GM23338 (cell line): ENCODE data around the gene MAP6D1. TPM values are rescaled to one million over a fixed set of nuclear protein-coding genes. Genes with fewer than 3 reads are reported as not detected.

Experiments used
- ATAC-seq: fragments of 200-7000 bp; cut with Tn5 transposase; 3 replicates; pipeline ENCODE4 v1.9.1; 2020
- DNase-seq: peaks from one replicate; pipeline ENCODE4 v3.0.0-alpha.2; 2015; ENCODE audit warnings: low spot score
- H2AFZ ChIP-seq: fragments of 200-600 bp; sonication (generic); 2 replicates; pipeline ENCODE4 v1.8.0; 2016; ENCODE audit warnings: antibody characterized with exemption, mild to moderate bottlenecking, moderate library complexity
- H3F3A ChIP-seq: fragments of 200-600 bp; sonication (generic); replicated peaks from 2 replicates; pipeline ENCODE4 v1.8.0; 2017; ENCODE audit warnings: antibody characterized with exemption, mixed run types, low read depth
- H3K27ac ChIP-seq: fragments of 200-600 bp; sonication (generic); 2 replicates; pipeline ENCODE4 v1.6.1; 2016; ENCODE audit warnings: low read depth
- H3K27me3 ChIP-seq: fragments of 200-600 bp; sonication (generic); 2 replicates; pipeline ENCODE4 v1.8.0; 2016; ENCODE audit warnings: mild to moderate bottlenecking, mixed run types, moderate library complexity; ENCODE audit not compliant: insufficient read depth
- H3K36me3 ChIP-seq: fragments of 200-600 bp; sonication (generic); 2 replicates; pipeline ENCODE4 v1.8.0; 2016; ENCODE audit warnings: mild to moderate bottlenecking; ENCODE audit not compliant: insufficient read depth
- H3K4me1 ChIP-seq: fragments of 200-600 bp; sonication (generic); 2 replicates; pipeline ENCODE4 v1.8.0; 2016; ENCODE audit warnings: mild to moderate bottlenecking, moderate library complexity; ENCODE audit not compliant: insufficient read depth
- H3K4me2 ChIP-seq: fragments of 200-600 bp; sonication (generic); 2 replicates; pipeline ENCODE4 v1.7.1; 2017; ENCODE audit warnings: mixed run types
- H3K4me3 ChIP-seq: fragments of 200-600 bp; sonication (generic); 2 replicates; pipeline ENCODE4 v1.6.1; 2016; ENCODE audit warnings: mixed run types
- H3K79me2 ChIP-seq: fragments of 200-600 bp; sonication (generic); replicated peaks from 2 replicates; pipeline ENCODE4 v1.8.0; 2017; ENCODE audit warnings: mild to moderate bottlenecking; ENCODE audit not compliant: insufficient read depth
- H3K9me2 ChIP-seq: fragments of 200-600 bp; sonication (generic); 2 replicates; pipeline ENCODE4 v1.8.0; 2017; ENCODE audit not compliant: insufficient read depth
- H4K20me1 ChIP-seq: fragments of 200-600 bp; sonication (generic); replicated peaks from 2 replicates; pipeline ENCODE4 v1.8.0; 2017; ENCODE audit warnings: mild to moderate bottlenecking; ENCODE audit not compliant: insufficient read depth
- H3K27ac Mint-ChIP-seq: 2 replicates; pipeline ENCODE4 v1.8.0; 2020; ENCODE audit warnings: inconsistent platforms, mild to moderate bottlenecking, moderate library complexity, mixed read lengths
- H3K27me3 Mint-ChIP-seq: 3 replicates; pipeline ENCODE4 v1.8.0; 2022; ENCODE audit warnings: low read depth, mild to moderate bottlenecking, moderate library complexity, mixed read lengths, inconsistent platforms; ENCODE audit not compliant: insufficient read depth, poor library complexity
- H3K36me3 Mint-ChIP-seq: 3 replicates; pipeline ENCODE4 v1.8.0; 2021; ENCODE audit warnings: low read depth, mild to moderate bottlenecking, inconsistent platforms, moderate library complexity, mixed read lengths
- H3K4me1 Mint-ChIP-seq: 3 replicates; pipeline ENCODE4 v1.8.0; 2020; ENCODE audit warnings: mild to moderate bottlenecking, inconsistent platforms, mixed read lengths
- H3K4me3 Mint-ChIP-seq: 3 replicates; pipeline ENCODE4 v1.8.0; 2021; ENCODE audit warnings: moderate library complexity, mild to moderate bottlenecking, inconsistent platforms, mixed read lengths
- H3K9me3 Mint-ChIP-seq: 3 replicates; pipeline ENCODE4 v1.8.0; 2020; ENCODE audit warnings: moderate library complexity, mild to moderate bottlenecking, inconsistent platforms, mixed read lengths
- CREB1 ChIP-seq: fragments of 250-450 bp; sonication (Bioruptor Pico); IDR thresholded peaks from 2 replicates; pipeline ENCODE4 v1.5.0; 2020; ENCODE audit warnings: low read depth, mild to moderate bottlenecking, moderate library complexity
- ETS1 ChIP-seq: IDR thresholded peaks from 2 replicates; pipeline ENCODE4 v1.6.1; 2016; ENCODE audit warnings: antibody characterized with exemption
- EZH2phosphoT487 ChIP-seq: fragments of 200-600 bp; sonication (generic); IDR thresholded peaks from one replicate; pipeline ENCODE4 v1.8.1; 2018; ENCODE audit warnings: antibody characterized with exemption; ENCODE audit not compliant: unreplicated experiment
- JUNB ChIP-seq: IDR thresholded peaks from one replicate; pipeline ENCODE4 v1.6.1; 2016; ENCODE audit warnings: antibody characterized with exemption; ENCODE audit not compliant: unreplicated experiment
- NANOG ChIP-seq: IDR thresholded peaks from 2 replicates; pipeline ENCODE4 v1.6.1; 2016; ENCODE audit warnings: antibody characterized with exemption, borderline replicate concordance
- POLR2AphosphoS5 ChIP-seq: IDR thresholded peaks from 2 replicates; pipeline ENCODE4 v1.6.1; 2016; ENCODE audit warnings: antibody characterized with exemption, low read depth
- STAT1 ChIP-seq: IDR thresholded peaks from one replicate; pipeline ENCODE4 v1.6.1; 2016; ENCODE audit warnings: antibody characterized with exemption; ENCODE audit not compliant: unreplicated experiment
- ZNF331 ChIP-seq: fragments of 250-450 bp; sonication (Bioruptor Pico); IDR thresholded peaks from 2 replicates; pipeline ENCODE4 v1.5.0; 2020; ENCODE audit warnings: low read depth, mild to moderate bottlenecking, moderate library complexity
- polyA plus RNA-seq: library from polyadenylated mRNA; unstranded; fragments of >200 nt; fragmentation: Nextera tagmentation; extraction: Ambion mirVana; gene quantifications from 2 replicates; pipeline ENCODE4 v1.2.1, GENCODE V29; 2016
- total RNA-seq: library from RNA; depleted of rRNA; stranded (reverse); fragments of >200 nt; shearing (Covaris generic); gene quantifications from 2 replicates; pipeline ENCODE4 v1.2.3, GENCODE V29; 2014
- TF ChIP-seq, protein P1 (sequence below), 2 experiments: fragments of 200-600 bp in 1 of 2; sonication (generic) in 1 of 2; conservative IDR thresholded peaks; 2 replicates each; pipeline versions ENCODE4 v1.5.1 to v1.6.1; 2016 to 2017; ENCODE audit warnings: antibody characterized with exemption in 2 of 2, low read depth in 2 of 2, mild to moderate bottlenecking in 2 of 2, moderate library complexity in 1 of 2
- TF ChIP-seq, protein P2 (sequence below): IDR thresholded peaks from one replicate; pipeline ENCODE4 v1.6.1; 2018; ENCODE audit warnings: antibody characterized with exemption; ENCODE audit not compliant: unreplicated experiment

The MAP6D1 gene
- total and polyA plus RNA-seq, 2 experiments from 2014 or later, result 2.6 to 8.2 TPM

DNA sequence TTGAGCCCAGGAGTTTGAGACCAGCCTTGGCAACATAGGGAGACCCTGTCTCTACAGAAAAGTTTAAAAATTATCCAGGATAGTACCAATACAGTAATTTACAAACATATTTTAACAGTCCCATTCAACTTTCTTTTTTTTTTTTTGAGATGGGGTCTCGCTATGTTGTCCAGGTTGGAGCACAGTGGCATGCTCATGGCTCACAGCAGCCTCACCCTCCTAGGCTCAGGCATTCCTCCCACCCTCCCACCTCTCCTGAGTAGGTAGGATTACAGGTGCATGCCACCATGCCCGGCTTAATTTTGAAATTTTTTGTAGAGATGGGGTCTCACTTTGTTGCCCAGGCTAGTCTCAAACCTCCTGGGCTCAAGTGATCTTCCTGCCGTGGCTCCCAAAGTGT lies 12.5 kb upstream of the MAP6D1 start (continued):
- TF ChIP-seq, protein P1, sequence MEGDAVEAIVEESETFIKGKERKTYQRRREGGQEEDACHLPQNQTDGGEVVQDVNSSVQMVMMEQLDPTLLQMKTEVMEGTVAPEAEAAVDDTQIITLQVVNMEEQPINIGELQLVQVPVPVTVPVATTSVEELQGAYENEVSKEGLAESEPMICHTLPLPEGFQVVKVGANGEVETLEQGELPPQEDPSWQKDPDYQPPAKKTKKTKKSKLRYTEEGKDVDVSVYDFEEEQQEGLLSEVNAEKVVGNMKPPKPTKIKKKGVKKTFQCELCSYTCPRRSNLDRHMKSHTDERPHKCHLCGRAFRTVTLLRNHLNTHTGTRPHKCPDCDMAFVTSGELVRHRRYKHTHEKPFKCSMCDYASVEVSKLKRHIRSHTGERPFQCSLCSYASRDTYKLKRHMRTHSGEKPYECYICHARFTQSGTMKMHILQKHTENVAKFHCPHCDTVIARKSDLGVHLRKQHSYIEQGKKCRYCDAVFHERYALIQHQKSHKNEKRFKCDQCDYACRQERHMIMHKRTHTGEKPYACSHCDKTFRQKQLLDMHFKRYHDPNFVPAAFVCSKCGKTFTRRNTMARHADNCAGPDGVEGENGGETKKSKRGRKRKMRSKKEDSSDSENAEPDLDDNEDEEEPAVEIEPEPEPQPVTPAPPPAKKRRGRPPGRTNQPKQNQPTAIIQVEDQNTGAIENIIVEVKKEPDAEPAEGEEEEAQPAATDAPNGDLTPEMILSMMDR (conservative IDR thresholded peaks at IDR 0.05; ENCODE audit: low read depth in 2 of 2), result no peak
- TF ChIP-seq EZH2phosphoT487 (no peak), POLR2AphosphoS5 (no peak), ZNF331 (CRISPR knock-in tag) (no peak), STAT1 (no peak), NANOG (no peak), CREB1 (CRISPR knock-in tag) (no peak), JUNB (no peak)

GRCh38 chr3:183837390-183837789 lies 12.0 kb upstream of the MAP6D1 start:
- H3K9me3 Mint-ChIP-seq, result no peaks in the 10 kb centered on the region
- H3K36me3 Mint-ChIP-seq, result peaks cover 64% of the 10 kb centered on the region
- no peak overlapping the region for H3K27ac Mint-ChIP-seq
- peaks cover 2% of the 10 kb centered on the region for H3K27me3 Mint-ChIP-seq
- H3K4me3 Mint-ChIP-seq, result no peak overlapping the region
- Histone ChIP-seq H3K4me1 (no peaks in the 10 kb centered on the region), H3K36me3 (peaks cover 13% of the 10 kb centered on the region), H3K9me2 (no peaks in the 10 kb centered on the region), H3F3A (no peaks in the 10 kb centered on the region), H3K4me3 (no peak overlapping the region), H3K79me2 (no peaks in the 10 kb centered on the region), H3K27me3 (no peaks in the 10 kb centered on the region), H3K4me2 (no peak overlapping the region), H2AFZ (no peak overlapping the region), H4K20me1 (peaks cover 6% of the 10 kb centered on the region; the same call in 1 of the 2 replicates), H3K27ac (no peak overlapping the region)
- no peaks in the 10 kb centered on the region for H3K4me1 Mint-ChIP-seq
- TF ChIP-seq CREB1 (CRISPR knock-in tag), result no peak
- TF ChIP-seq, protein P2, sequence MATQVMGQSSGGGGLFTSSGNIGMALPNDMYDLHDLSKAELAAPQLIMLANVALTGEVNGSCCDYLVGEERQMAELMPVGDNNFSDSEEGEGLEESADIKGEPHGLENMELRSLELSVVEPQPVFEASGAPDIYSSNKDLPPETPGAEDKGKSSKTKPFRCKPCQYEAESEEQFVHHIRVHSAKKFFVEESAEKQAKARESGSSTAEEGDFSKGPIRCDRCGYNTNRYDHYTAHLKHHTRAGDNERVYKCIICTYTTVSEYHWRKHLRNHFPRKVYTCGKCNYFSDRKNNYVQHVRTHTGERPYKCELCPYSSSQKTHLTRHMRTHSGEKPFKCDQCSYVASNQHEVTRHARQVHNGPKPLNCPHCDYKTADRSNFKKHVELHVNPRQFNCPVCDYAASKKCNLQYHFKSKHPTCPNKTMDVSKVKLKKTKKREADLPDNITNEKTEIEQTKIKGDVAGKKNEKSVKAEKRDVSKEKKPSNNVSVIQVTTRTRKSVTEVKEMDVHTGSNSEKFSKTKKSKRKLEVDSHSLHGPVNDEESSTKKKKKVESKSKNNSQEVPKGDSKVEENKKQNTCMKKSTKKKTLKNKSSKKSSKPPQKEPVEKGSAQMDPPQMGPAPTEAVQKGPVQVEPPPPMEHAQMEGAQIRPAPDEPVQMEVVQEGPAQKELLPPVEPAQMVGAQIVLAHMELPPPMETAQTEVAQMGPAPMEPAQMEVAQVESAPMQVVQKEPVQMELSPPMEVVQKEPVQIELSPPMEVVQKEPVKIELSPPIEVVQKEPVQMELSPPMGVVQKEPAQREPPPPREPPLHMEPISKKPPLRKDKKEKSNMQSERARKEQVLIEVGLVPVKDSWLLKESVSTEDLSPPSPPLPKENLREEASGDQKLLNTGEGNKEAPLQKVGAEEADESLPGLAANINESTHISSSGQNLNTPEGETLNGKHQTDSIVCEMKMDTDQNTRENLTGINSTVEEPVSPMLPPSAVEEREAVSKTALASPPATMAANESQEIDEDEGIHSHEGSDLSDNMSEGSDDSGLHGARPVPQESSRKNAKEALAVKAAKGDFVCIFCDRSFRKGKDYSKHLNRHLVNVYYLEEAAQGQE, result no peak
- TF ChIP-seq ZNF331 (CRISPR knock-in tag), result no peak
- TF ChIP-seq POLR2AphosphoS5, result no peak
- no peak for TF ChIP-seq JUNB
- TF ChIP-seq, protein P1 (conservative IDR thresholded peaks at IDR 0.05; ENCODE audit: low read depth in 2 of 2), result no peak
- no peak for TF ChIP-seq NANOG
- no peak for TF ChIP-seq ETS1
- TF ChIP-seq EZH2phosphoT487, result no peak
- DNase-seq, result no peak
- ATAC-seq, result no peak
